ENCODE data around the gene AANAT. TPM values are rescaled to one million over a fixed set of nuclear protein-coding genes. Genes with fewer than 3 reads are reported as not detected.
A peak's percentile ranks its signal among the peaks of the same experiment; 100 is the strongest.

Gene AANAT
- total RNA-seq, 2 donors from 2014 or later: not detected

DNA sequence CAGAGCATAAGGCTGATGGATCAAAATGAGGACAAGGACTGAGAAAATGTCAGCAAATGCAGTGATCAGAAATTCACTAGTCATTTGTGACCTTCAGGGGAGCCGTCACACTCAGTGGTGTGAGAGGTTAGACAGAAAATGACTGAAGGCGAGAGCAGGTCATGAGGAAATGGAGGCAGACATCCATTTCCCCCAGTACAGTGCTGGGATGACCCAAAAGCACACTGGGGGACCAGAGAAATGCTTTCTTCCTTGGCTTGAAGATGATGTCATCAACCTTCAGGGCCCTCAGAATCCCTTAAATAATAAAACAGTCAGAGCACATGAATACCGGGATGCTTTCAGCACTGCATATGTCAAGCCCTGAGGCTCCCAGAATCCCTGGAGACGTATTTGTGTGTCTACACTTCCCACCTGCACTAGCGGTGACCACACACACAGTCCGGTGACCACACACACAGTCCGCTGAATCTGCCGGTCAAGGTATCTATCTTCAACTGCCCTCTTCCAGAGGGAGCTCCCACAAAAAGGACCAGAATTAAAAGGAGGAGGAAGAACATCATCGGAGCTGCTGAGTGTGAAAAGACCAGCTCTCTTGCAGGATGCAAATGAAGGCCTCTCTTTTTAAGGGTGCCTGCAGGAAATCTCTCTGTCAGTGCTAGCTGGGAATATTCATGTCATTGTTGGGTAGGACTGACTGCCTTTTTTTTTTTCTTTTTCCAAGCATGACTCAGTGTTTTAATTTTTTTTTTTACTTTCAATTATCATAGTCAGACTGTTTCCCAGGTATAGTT lies 22.7 kb upstream of the AANAT start:
- Mint-ChIP-seq H3K27ac (peak overlapping the region; percentile 81), H3K9me3 (no peaks in the 10 kb centered on the region), H3K36me3 (ENCODE audit: low read depth) (no peaks in the 10 kb centered on the region), H3K27me3 (ENCODE audit: insufficient read depth) (no peaks in the 10 kb centered on the region), H3K4me3 (no peak overlapping the region), H3K4me1 (peaks cover 61% of the 10 kb centered on the region)
- WGBS, 2 experiments (ENCODE audit: insufficient coverage in 1 of 2, insufficient read length in 1 of 2): 50 to 63% methylated on average over 5 to 9 of the region's 9 CpGs
- no peaks in the 10 kb centered on the region for H3K36me3 ChIP-seq (ENCODE audit: control insufficient read depth, insufficient read depth, low read length)
- H3K9ac ChIP-seq (ENCODE audit: extremely low read depth, low read length, poor library complexity, severe bottlenecking): no peak overlapping the region
- H3K4me1 ChIP-seq (ENCODE audit: control insufficient read depth, insufficient read depth, low read length): peaks cover 20% of the 10 kb centered on the region
- no peak for TF ChIP-seq CTCF (conservative IDR thresholded peaks at IDR 0.05)
- peak; percentile 75 for DNase-seq
- H3K9me3 ChIP-seq (ENCODE audit: control insufficient read depth, low read length): no peaks in the 10 kb centered on the region
- peak overlapping the region; percentile 50 for H3K27ac ChIP-seq (ENCODE audit: low read depth, low read length)
- H3K27me3 ChIP-seq (ENCODE audit: control insufficient read depth, insufficient read depth, low read length, poor library complexity, severe bottlenecking): no peaks in the 10 kb centered on the region
- H3K4me3 ChIP-seq (ENCODE audit: low read length): no peak overlapping the region

- Mint-ChIP-seq H3K4me1 (peaks cover 57% of the 10 kb centered on the region), H3K4me3 (no peak overlapping the region), H3K27ac (peak overlapping the region; percentile 27), H3K36me3 (ENCODE audit: low read depth) (no peaks in the 10 kb centered on the region), H3K27me3 (ENCODE audit: insufficient read depth) (no peaks in the 10 kb centered on the region), H3K9me3 (no peaks in the 10 kb centered on the region)
- H3K27ac ChIP-seq (ENCODE audit: low read depth, low read length): no peak overlapping the region
- no peaks in the 10 kb centered on the region for H3K27me3 ChIP-seq (ENCODE audit: control insufficient read depth, insufficient read depth, low read length, poor library complexity, severe bottlenecking)
- H3K9me3 ChIP-seq (ENCODE audit: control insufficient read depth, low read length): no peaks in the 10 kb centered on the region
- no peak overlapping the region for H3K4me3 ChIP-seq (ENCODE audit: low read length)
- no peaks in the 10 kb centered on the region for H3K36me3 ChIP-seq (ENCODE audit: control insufficient read depth, insufficient read depth, low read length)
- peak; percentile 66 for DNase-seq
- no peak for TF ChIP-seq CTCF (conservative IDR thresholded peaks at IDR 0.05)
- WGBS, 2 experiments (ENCODE audit: insufficient coverage in 1 of 2, insufficient read length in 1 of 2): 66 to 70% methylated on average over 7 to 10 of the region's 10 CpGs
- no peak overlapping the region for H3K9ac ChIP-seq (ENCODE audit: extremely low read depth, low read length, poor library complexity, severe bottlenecking)
- H3K4me1 ChIP-seq (ENCODE audit: control insufficient read depth, insufficient read depth, low read length): peaks cover 17% of the 10 kb centered on the region
Measured at GRCh38 chr17:76445697-76446448, 21.5 kb upstream of the AANAT start.

- H3K27ac Mint-ChIP-seq: peak overlapping the region; percentile 27
- Histone ChIP-seq H3K27me3 (ENCODE audit: control insufficient read depth, insufficient read depth, low read length, poor library complexity, severe bottlenecking) (no peaks in the 10 kb centered on the region), H3K4me1 (ENCODE audit: control insufficient read depth, insufficient read depth, low read length) (peaks cover 13% of the 10 kb centered on the region), H3K27ac (ENCODE audit: low read depth, low read length) (no peak overlapping the region), H3K9me3 (ENCODE audit: control insufficient read depth, low read length) (no peaks in the 10 kb centered on the region), H3K9ac (ENCODE audit: extremely low read depth, low read length, poor library complexity, severe bottlenecking) (no peak overlapping the region), H3K36me3 (ENCODE audit: control insufficient read depth, insufficient read depth, low read length) (no peaks in the 10 kb centered on the region), H3K4me3 (ENCODE audit: low read length) (no peak overlapping the region)
- H3K36me3 Mint-ChIP-seq (ENCODE audit: low read depth): no peaks in the 10 kb centered on the region
- no peaks in the 10 kb centered on the region for H3K27me3 Mint-ChIP-seq (ENCODE audit: insufficient read depth)
- peak; percentile 82 for DNase-seq
- H3K4me1 Mint-ChIP-seq: peaks cover 56% of the 10 kb centered on the region
- no peak for TF ChIP-seq CTCF (conservative IDR thresholded peaks at IDR 0.05)
- WGBS, 2 experiments (ENCODE audit: insufficient coverage in 1 of 2, insufficient read length in 1 of 2): 74 to 76% methylated on average over 7 to 9 of the region's 9 CpGs
- no peaks in the 10 kb centered on the region for H3K9me3 Mint-ChIP-seq
- H3K4me3 Mint-ChIP-seq: no peak overlapping the region
Measured at GRCh38 chr17:76446449-76447231, 20.8 kb upstream of the AANAT start.

All from endodermal cell (in vitro differentiated cells).